ENCODE data around the gene LARP4B. TPM values are rescaled to one million over a fixed set of nuclear protein-coding genes. Genes with fewer than 3 reads are reported as not detected.

Gene LARP4B
- total RNA-seq, 2 donors from 2014 or later, result 42.2 to 70.6 TPM

GRCh38 chr10:786633-787474, 144.7 kb downstream of the LARP4B start:
- peaks cover 0 to 8% of the 10 kb centered on the region in 2 donors for H3K4me1 ChIP-seq (ENCODE audit: control insufficient read depth in 1 of 2, low read depth in 2 of 2)
- no peak for DNase-seq (ENCODE audit: low spot score)
- H3K36me3 ChIP-seq, result no peaks in the 10 kb centered on the region
- H3K4me3 ChIP-seq, result no peak overlapping the region
- no peaks in the 10 kb centered on the region for H3K9me3 ChIP-seq
- no peaks in the 10 kb centered on the region for H3K27me3 ChIP-seq (replicated peaks; ENCODE audit: insufficient read depth)
- ATAC-seq (ENCODE audit: insufficient number of reproducible peaks, low FRiP score, low read depth), result no peak
- TF ChIP-seq CTCF (IDR thresholded peaks at IDR 0.05), result no peak
- no peak overlapping the region for H3K27ac ChIP-seq

- peaks cover 0 to 8% of the 10 kb centered on the region in 2 donors for H3K4me1 ChIP-seq (ENCODE audit: control insufficient read depth in 1 of 2, low read depth in 2 of 2)
- no peaks in the 10 kb centered on the region for H3K36me3 ChIP-seq
- H3K4me3 ChIP-seq, result no peak overlapping the region
- ATAC-seq (ENCODE audit: insufficient number of reproducible peaks, low FRiP score, low read depth) (no peak), DNase-seq (ENCODE audit: low spot score) (no peak)
- no peaks in the 10 kb centered on the region for H3K9me3 ChIP-seq
- no peak overlapping the region for H3K27ac ChIP-seq
- no peak for TF ChIP-seq CTCF (IDR thresholded peaks at IDR 0.05)
- no peaks in the 10 kb centered on the region for H3K27me3 ChIP-seq (replicated peaks; ENCODE audit: insufficient read depth)
Observed at GRCh38 chr10:785861-786214, 145.7 kb downstream of the LARP4B start.

DNA sequence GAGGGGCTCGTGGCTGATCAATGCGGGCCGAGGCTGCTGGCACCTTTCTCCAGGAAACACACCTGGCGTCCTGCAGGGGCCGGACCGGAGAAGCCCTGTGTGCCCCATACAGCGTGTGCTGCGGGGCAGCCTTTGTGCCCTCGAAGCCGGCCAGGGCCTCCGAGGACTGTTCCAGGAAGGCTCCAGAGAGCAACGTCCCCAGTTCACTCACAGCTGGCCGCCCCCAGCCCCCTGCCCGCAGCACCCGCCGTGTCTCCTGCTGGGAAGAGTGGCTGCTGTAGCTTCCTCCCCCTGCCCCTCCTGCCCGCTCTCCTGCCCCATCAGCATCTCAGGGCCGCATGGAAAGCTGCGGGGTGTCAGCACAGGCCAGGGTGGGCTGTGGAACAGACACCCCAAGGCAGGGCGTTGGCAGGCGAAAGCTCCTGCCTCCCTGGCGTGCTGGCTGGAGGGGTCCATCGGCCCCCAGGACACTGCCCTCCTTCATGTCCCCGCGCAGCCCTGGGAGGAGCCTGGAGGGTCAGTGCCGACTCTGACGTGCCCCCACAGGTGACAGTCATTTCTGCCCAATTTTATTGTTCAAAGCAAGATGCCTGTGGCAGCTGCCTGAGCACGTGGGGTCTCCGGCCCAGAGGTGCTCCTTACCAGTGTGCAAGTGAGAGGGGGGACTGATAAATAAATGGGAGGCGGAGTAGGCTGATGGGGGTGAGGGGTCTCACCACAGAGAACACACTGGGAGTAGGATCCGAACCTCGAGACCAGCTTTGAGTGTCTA, 146.2 kb downstream of the LARP4B start:
- Histone ChIP-seq H3K4me1 (ENCODE audit: control insufficient read depth in 1 of 2, low read depth in 2 of 2) (peaks cover 0 to 8% of the 10 kb centered on the region in 2 donors), H3K9me3 (no peaks in the 10 kb centered on the region), H3K27ac (no peak overlapping the region), H3K36me3 (no peaks in the 10 kb centered on the region), H3K27me3 (replicated peaks; ENCODE audit: insufficient read depth) (no peaks in the 10 kb centered on the region), H3K4me3 (peak overlapping the region; percentile 72)
- ATAC-seq (ENCODE audit: insufficient number of reproducible peaks, low FRiP score, low read depth), result no peak
- TF ChIP-seq CTCF (IDR thresholded peaks at IDR 0.05), result no peak
- DNase-seq (ENCODE audit: low spot score), result no peak

GRCh38 chr10:784403-785088, 147.0 kb downstream of the LARP4B start:
- Histone ChIP-seq H3K27me3 (replicated peaks; ENCODE audit: insufficient read depth) (no peaks in the 10 kb centered on the region), H3K9me3 (no peaks in the 10 kb centered on the region), H3K36me3 (no peaks in the 10 kb centered on the region), H3K4me1 (ENCODE audit: control insufficient read depth in 1 of 2, low read depth in 2 of 2) (peaks cover 0 to 6% of the 10 kb centered on the region in 2 donors), H3K27ac (no peak overlapping the region), H3K4me3 (peak overlapping the region; percentile 72)
- DNase-seq (ENCODE audit: low spot score), result peak; percentile 44
- TF ChIP-seq CTCF (IDR thresholded peaks at IDR 0.05), result no peak
- ATAC-seq (ENCODE audit: insufficient number of reproducible peaks, low FRiP score, low read depth), result peak; percentile 71

All from thoracic aorta (tissue), 2 donors.